KOPT-K1 (cell line): ENCODE data around the gene LMOD1.
"Not testable (repeated sequence)": the region's sequence is repeated elsewhere in the genome, so short reads cannot be mapped to it uniquely, and the experiment has no call there.

ENCODE experiments used
- H3K27ac ChIP-seq: fragments of 200-600 bp; sonication (generic); 2 replicates; pipeline ENCODE4 v1.5.1; 2016; ENCODE audit warnings: antibody characterized with exemption, mild to moderate bottlenecking, low read depth, low read length; ENCODE audit not compliant: poor library complexity, severe bottlenecking
- H3K36me3 ChIP-seq: fragments of 200-600 bp; sonication (generic); 2 replicates; pipeline ENCODE4 v1.5.1; 2017; ENCODE audit warnings: antibody characterized with exemption, mild to moderate bottlenecking, low read length, moderate library complexity; ENCODE audit not compliant: insufficient read depth
- H3K9me3 ChIP-seq: fragments of 200-600 bp; sonication (generic); 2 replicates; pipeline ENCODE4 v1.5.1; 2017; ENCODE audit warnings: antibody characterized with exemption, low read length, mild to moderate bottlenecking; ENCODE audit not compliant: insufficient read depth, poor library complexity, severe bottlenecking

Gene LMOD1

GRCh38 chr1:201885531-201886075 lies 60.7 kb downstream of the LMOD1 start:
- H3K36me3 ChIP-seq, result no peaks in the 10 kb centered on the region
- H3K27ac ChIP-seq, result no peak overlapping the region
- H3K9me3 ChIP-seq, result no peaks in the 10 kb centered on the region

- H3K36me3 ChIP-seq, result no peaks in the 10 kb centered on the region; the same call in 1 of the 2 replicates
- H3K27ac ChIP-seq, result no peak overlapping the region
- H3K9me3 ChIP-seq, result no peaks in the 10 kb centered on the region
Measured at GRCh38 chr1:201884425-201884824, 61.9 kb downstream of the LMOD1 start.

- Histone ChIP-seq H3K36me3 (peaks cover 6% of the 10 kb centered on the region), H3K9me3 (no peaks in the 10 kb centered on the region), H3K27ac (no peak overlapping the region)
Measured at GRCh38 chr1:201883786-201884185, 62.6 kb downstream of the LMOD1 start.

GRCh38 chr1:201883266-201883665 lies 63.1 kb downstream of the LMOD1 start:
- H3K9me3 ChIP-seq, result no peaks in the 10 kb centered on the region
- H3K27ac ChIP-seq, result no peak overlapping the region
- peaks cover 11% of the 10 kb centered on the region for H3K36me3 ChIP-seq

GRCh38 chr1:201882665-201883132 lies 63.6 kb downstream of the LMOD1 start:
- Histone ChIP-seq H3K27ac (no peak overlapping the region), H3K9me3 (no peaks in the 10 kb centered on the region), H3K36me3 (peaks cover 17% of the 10 kb centered on the region)

- no peak overlapping the region for H3K27ac ChIP-seq
- no peaks in the 10 kb centered on the region for H3K9me3 ChIP-seq
- H3K36me3 ChIP-seq, result peaks cover 28% of the 10 kb centered on the region
Measured at GRCh38 chr1:201881617-201882016, 64.7 kb downstream of the LMOD1 start.

GRCh38 chr1:201880928-201881571 lies 65.3 kb downstream of the LMOD1 start:
- Histone ChIP-seq H3K9me3 (no peaks in the 10 kb centered on the region), H3K36me3 (peaks cover 33% of the 10 kb centered on the region), H3K27ac (no peak overlapping the region)

- Histone ChIP-seq H3K9me3 (no peaks in the 10 kb centered on the region), H3K27ac (no peak overlapping the region), H3K36me3 (peaks cover 63% of the 10 kb centered on the region)
Measured at GRCh38 chr1:201877877-201878401, 68.4 kb downstream of the LMOD1 start.

- Histone ChIP-seq H3K27ac (no peak overlapping the region), H3K36me3 (peaks cover 80% of the 10 kb centered on the region), H3K9me3 (no peaks in the 10 kb centered on the region)
Measured at GRCh38 chr1:201876148-201876818, 70.1 kb downstream of the LMOD1 start.

- Histone ChIP-seq H3K27ac (no peak overlapping the region), H3K36me3 (peaks cover 96% of the 10 kb centered on the region), H3K9me3 (no peaks in the 10 kb centered on the region)
Measured at GRCh38 chr1:201874672-201875071, 71.7 kb downstream of the LMOD1 start.

- Histone ChIP-seq H3K27ac (no peak overlapping the region), H3K36me3 (peaks cover 99% of the 10 kb centered on the region), H3K9me3 (no peaks in the 10 kb centered on the region)
Measured at GRCh38 chr1:201870397-201870796, 76.0 kb downstream of the LMOD1 start.

- Histone ChIP-seq H3K27ac (no peak overlapping the region), H3K9me3 (no peaks in the 10 kb centered on the region), H3K36me3 (peaks cover 100% of the 10 kb centered on the region)
Measured at GRCh38 chr1:201861448-201861847, 84.9 kb downstream of the LMOD1 start.

GRCh38 chr1:201859424-201859823 lies 86.9 kb downstream of the LMOD1 start:
- Histone ChIP-seq H3K9me3 (no peaks in the 10 kb centered on the region), H3K36me3 (peaks cover 100% of the 10 kb centered on the region), H3K27ac (no peak overlapping the region)

- peaks cover 100% of the 10 kb centered on the region for H3K36me3 ChIP-seq
- not testable (repeated sequence) for H3K27ac ChIP-seq, H3K9me3 ChIP-seq
Measured at GRCh38 chr1:201856722-201857121, 89.6 kb downstream of the LMOD1 start.

GRCh38 chr1:201851949-201852348 lies 94.4 kb downstream of the LMOD1 start:
- peaks cover 100% of the 10 kb centered on the region for H3K36me3 ChIP-seq
- H3K9me3 ChIP-seq, result no peaks in the 10 kb centered on the region

More at GRCh38 chr1:201851949-201852348, 94.4 kb downstream of the LMOD1 start:
- no peak overlapping the region for H3K27ac ChIP-seq
